PC-3 (cell line): ENCODE results near the gene ANKDD1B. TPM values are rescaled to one million over a fixed set of nuclear protein-coding genes. Genes with fewer than 3 reads are reported as not detected.

Experiments used
- ATAC-seq: fragments of 200-7000 bp; cut with Tn5 transposase; 2 replicates; pipeline ENCODE4 v1.9.1; 2020; ENCODE audit warnings: mild to moderate bottlenecking, moderate library complexity
- BruUV-seq: library from RNA; stranded (reverse); fragments of 400-500 nt; replicated peaks from 2 replicates; lab custom pipeline; 2021; lab: Mats Ljungman, UMichigan
- CTCF ChIA-PET: fragments of 300-600 bp; sonication (Branson Sonifier 250); formaldehyde crosslinking; loops from one replicate; lab custom pipeline; 2022; ENCODE audit warnings: antibody characterized with exemption; lab: Charles Lee
- POLR2A ChIA-PET: fragments of 300-600 bp; sonication (Branson Sonifier 250); formaldehyde crosslinking; loops from one replicate; lab custom pipeline; 2022; ENCODE audit warnings: antibody characterized with exemption; ENCODE audit not compliant: unreplicated experiment; lab: Charles Lee
- DNase-seq: peaks from one replicate; pipeline ENCODE4 v3.0.0-alpha.2; 2015
- H2AFZ ChIP-seq: fragments of 300-600 bp; sonication (generic); 2 replicates; pipeline ENCODE4 v1.6.0; 2016; ENCODE audit warnings: antibody characterized with exemption, low read length
- H3F3A ChIP-seq: fragments of 300-600 bp; sonication (generic); one replicate; pipeline ENCODE4 v1.6.0; 2017; ENCODE audit warnings: antibody characterized with exemption, low read length, control low read depth, mild to moderate bottlenecking; ENCODE audit not compliant: unreplicated experiment
- H3K27ac ChIP-seq: fragments of 300-600 bp; sonication (generic); 2 replicates; pipeline ENCODE4 v1.5.1; 2016; ENCODE audit warnings: mild to moderate bottlenecking, low read length
- H3K27me3 ChIP-seq: fragments of 300-600 bp; sonication (generic); 2 replicates; pipeline ENCODE4 v1.6.1; 2016; ENCODE audit warnings: low read length, mixed read lengths
- H3K36me3 ChIP-seq: fragments of 300-600 bp; sonication (generic); 2 replicates; pipeline ENCODE4 v1.6.1; 2016; ENCODE audit warnings: low read depth, mixed run types, low read length, mixed read lengths
- H3K4me1 ChIP-seq: fragments of 300-600 bp; sonication (generic); 2 replicates; pipeline ENCODE4 v1.5.1; 2016; ENCODE audit warnings: low read length; ENCODE audit not compliant: insufficient read depth
- H3K4me2 ChIP-seq: fragments of 300-600 bp; sonication (generic); 2 replicates; pipeline ENCODE4 v1.6.0; 2016; ENCODE audit warnings: low read length
- H3K4me3 ChIP-seq: fragments of 300-600 bp; sonication (generic); 2 replicates; pipeline ENCODE4 v1.5.1; 2016; ENCODE audit warnings: mild to moderate bottlenecking, low read length, mixed read lengths
- H3K79me2 ChIP-seq: fragments of 300-600 bp; sonication (generic); 2 replicates; pipeline ENCODE4 v1.6.1; 2017; ENCODE audit warnings: low read length, mixed read lengths
- H3K9ac ChIP-seq: fragments of 300-600 bp; sonication (generic); 2 replicates; pipeline ENCODE4 v1.6.0; 2016; ENCODE audit warnings: mild to moderate bottlenecking, low read length
- H3K9me2 ChIP-seq: fragments of 300-600 bp; sonication (generic); replicated peaks from 2 replicates; pipeline ENCODE4 v1.6.1; 2016; ENCODE audit warnings: mixed run types, low read length, mixed read lengths
- H3K9me3 ChIP-seq: fragments of 300-600 bp; sonication (generic); 2 replicates; pipeline ENCODE4 v1.6.1; 2016; ENCODE audit warnings: low read length, mixed read lengths
- H4K20me1 ChIP-seq: fragments of 300-600 bp; sonication (generic); 2 replicates; pipeline ENCODE4 v1.6.1; 2016; ENCODE audit warnings: low read length, mixed read lengths
- CTCF ChIP-seq: fragments of 300-600 bp; sonication (generic); conservative IDR thresholded peaks from 2 replicates; pipeline ENCODE4 v1.5.1; 2017; ENCODE audit warnings: antibody characterized with exemption, low read depth, mild to moderate bottlenecking, low read length
- EZH2 ChIP-seq: fragments of 300-600 bp; sonication (generic); IDR thresholded peaks from one replicate; pipeline ENCODE4 v1.6.1; 2017; ENCODE audit warnings: antibody characterized with exemption, mild to moderate bottlenecking, low read length; ENCODE audit not compliant: unreplicated experiment
- EZH2phosphoT487 ChIP-seq: fragments of 300-600 bp; sonication (generic); IDR thresholded peaks from 2 replicates; pipeline ENCODE4 v1.6.1; 2018; ENCODE audit warnings: mild to moderate bottlenecking, antibody characterized with exemption, low read length, borderline replicate concordance
- intact Hi-C: fragments of 100-400 bp; cut with micrococcal nuclease; formaldehyde crosslinking; loops from 2 replicates; pipeline ENCODE4 v1.9.0; 2023
- total RNA-seq: library from RNA; depleted of rRNA; stranded (reverse); fragments of >200 nt; gene quantifications from 2 replicates; pipeline ENCODE4 v1.2.3, GENCODE V29; 2014

Gene ANKDD1B
- total RNA-seq, 1 experiment from 2014 or later: 0.04 TPM

GRCh38 chr5:75712091-75712490 lies 100.8 kb downstream of the ANKDD1B start:
- no peaks in the 10 kb centered on the region for H3K9me3 ChIP-seq
- H2AFZ ChIP-seq: no peak overlapping the region
- no peak for DNase-seq
- no peaks in the 10 kb centered on the region for H3K9me2 ChIP-seq
- no peak for ATAC-seq
- POLR2A ChIA-PET: no interaction called here
- CTCF ChIA-PET: no interaction called here
- H3K4me3 ChIP-seq: no peak overlapping the region
- peaks cover 6% of the 10 kb centered on the region for H3K4me1 ChIP-seq
- peaks cover 2% of the 10 kb centered on the region; the same call in 1 of the 2 replicates for H3K36me3 ChIP-seq
- no peak overlapping the region for H3K27ac ChIP-seq
- TF ChIP-seq CTCF (no peak), EZH2 (no peak), EZH2phosphoT487 (no peak)
- H3F3A ChIP-seq: no peaks in the 10 kb centered on the region
- no peak overlapping the region for H3K9ac ChIP-seq
- no peaks in the 10 kb centered on the region for H3K27me3 ChIP-seq
- intact Hi-C loops: no loop called here
- peaks cover 59% of the 10 kb centered on the region for H3K79me2 ChIP-seq
- H3K4me2 ChIP-seq: no peak overlapping the region
- BruUV-seq: no TSS peak
- H4K20me1 ChIP-seq: no peaks in the 10 kb centered on the region

- Histone ChIP-seq H2AFZ (peak overlapping the region; percentile 78), H3K79me2 (peaks cover 52% of the 10 kb centered on the region), H3F3A (no peaks in the 10 kb centered on the region), H3K27me3 (no peaks in the 10 kb centered on the region), H3K36me3 (peaks cover 2% of the 10 kb centered on the region; the same call in 1 of the 2 replicates), H3K9me3 (no peaks in the 10 kb centered on the region), H3K9ac (peak overlapping the region; percentile 85), H3K4me2 (peak overlapping the region; percentile 90), H3K4me3 (peak overlapping the region; percentile 96), H3K27ac (peak overlapping the region; percentile 91), H3K9me2 (no peaks in the 10 kb centered on the region), H4K20me1 (no peaks in the 10 kb centered on the region), H3K4me1 (peaks cover 6% of the 10 kb centered on the region)
- intact Hi-C loops: no loop called here
- DNase-seq: no peak
- ATAC-seq: peak; percentile 22
- ChIA-PET CTCF (interaction anchor here (0.7 kb wide), 1 partner anchor 48 kb away, joined by 3 read pairs; no protein-coding TSS in a partner anchor), POLR2A (interaction anchor here (0.7 kb wide), 1 partner anchor 477 kb away, joined by 4 read pairs; no protein-coding TSS in a partner anchor)
- TSS peak; percentile 75 for BruUV-seq
- TF ChIP-seq EZH2phosphoT487: no peak
- TF ChIP-seq CTCF: no peak
- TF ChIP-seq EZH2: no peak
Measured at GRCh38 chr5:75716715-75717081, 105.4 kb downstream of the ANKDD1B start.
